Sigmoid colon (tissue), 7 donors: ENCODE data around the gene PPP1R3C. TPM values are rescaled to one million over a fixed set of nuclear protein-coding genes. Genes with fewer than 3 reads are reported as not detected.

Experiments used
- DNase-seq: peaks from one replicate; pipeline ENCODE4 v3.0.0-alpha.2; 2019
- H3K27ac ChIP-seq, 4 donors: fragments of 200-600 bp; sonication (generic); one replicate each; pipeline ENCODE4 v1.5.1; 2016 to 2019; ENCODE audit warnings: mild to moderate bottlenecking in 1 of 4
- H3K27me3 ChIP-seq, 3 donors: fragments of 200-600 bp; sonication (generic); one replicate each; pipeline ENCODE4 v1.5.1; 2019; ENCODE audit warnings: mild to moderate bottlenecking in 1 of 3
- H3K36me3 ChIP-seq, 4 donors: fragments of 200-600 bp; sonication (generic); one replicate each; pipeline ENCODE4 v1.5.1; 2016 to 2019
- H3K4me1 ChIP-seq, 4 donors: fragments of 200-600 bp; sonication (generic); one replicate each; pipeline ENCODE4 v1.5.1; 2017 to 2019
- H3K4me3 ChIP-seq, 4 donors: fragments of 200-600 bp; sonication (generic); one replicate each; pipeline ENCODE4 v1.5.1; 2017 to 2019; ENCODE audit warnings: mild to moderate bottlenecking in 2 of 4, moderate library complexity in 1 of 4
- H3K9me3 ChIP-seq, 4 donors: fragments of 200-600 bp in 3 of 4; sonication (generic) in 3 of 4; one replicate each; pipeline versions ENCODE4 v1.5.1 to v1.6.1; 2013 to 2019
- CTCF ChIP-seq, 4 experiments: fragments of 450-650 bp in 3 of 4; fragments of 200-600 bp in 1 of 4; IDR thresholded peaks; one replicate each; pipeline ENCODE4 v1.5.1; 2016 to 2019; ENCODE audit warnings: antibody characterized with exemption in 4 of 4, mild to moderate bottlenecking in 3 of 4, moderate library complexity in 2 of 4
- EP300 ChIP-seq, 4 donors: sonication (generic); formaldehyde crosslinking; IDR thresholded peaks; one replicate each; pipeline ENCODE4 v1.6.1; 2017; ENCODE audit warnings: antibody characterized with exemption in 4 of 4
- POLR2A ChIP-seq, 2 donors: fragments of 450-650 bp; IDR thresholded peaks; one replicate each; pipeline ENCODE4 v1.6.1; 2016; ENCODE audit warnings: antibody characterized with exemption in 2 of 2, mild to moderate bottlenecking in 2 of 2, moderate library complexity in 2 of 2
- POLR2AphosphoS5 ChIP-seq, 4 donors: sonication (generic); formaldehyde crosslinking; IDR thresholded peaks; one replicate each; pipeline ENCODE4 v1.6.1; 2017; ENCODE audit warnings: antibody characterized with exemption in 4 of 4
- WGBS, 2 donors: extraction: QIAGEN DNeasy Blood & Tissue Kit; methylation state at CpG; one replicate each; pipeline ENCODE4 v1.1.7; 2013; 5-methylcytosine and 5-hydroxymethylcytosine counted together
- intact Hi-C: fragments of 100-400 bp; cut with DNase I; formaldehyde crosslinking; loops from one replicate; pipeline ENCODE4 v1.15.1; 2023
- polyA plus RNA-seq, 3 donors: library from polyadenylated mRNA; stranded (reverse); fragments of 200-250 nt; gene quantifications; one replicate each; pipeline ENCODE4 v1.2.3, GENCODE V29; 2013
- total RNA-seq, 4 donors: library from RNA; depleted of rRNA; stranded (reverse); fragments of >200 nt; gene quantifications; one replicate each; pipeline ENCODE4 v1.1.0, GENCODE V29; 2016
- donor health status: healthy with polysubstance abuse.
- donor health status: Bipolar disorder and iron deficiency.
- donor health status: healthy.

The PPP1R3C gene
- total and polyA plus RNA-seq, 7 donors, result 1.9 to 40.0 (median 23.7) TPM

GRCh38 chr10:91677911-91678310 lies 45.0 kb upstream of the PPP1R3C start:
- intact Hi-C loops, result no loop called here
- Histone ChIP-seq H3K9me3 (no peaks in the 10 kb centered on the region), H3K4me3 (no peak overlapping the region), H3K27me3 (no peaks in the 10 kb centered on the region), H3K36me3 (no peaks in the 10 kb centered on the region), H3K4me1 (no peaks in the 10 kb centered on the region), H3K27ac (no peak overlapping the region)
- no peak for TF ChIP-seq CTCF (IDR thresholded peaks at IDR 0.05)
- TF ChIP-seq EP300 (IDR thresholded peaks at IDR 0.05), result no peak
- no peak for TF ChIP-seq POLR2A (IDR thresholded peaks at IDR 0.05)
- TF ChIP-seq POLR2AphosphoS5 (IDR thresholded peaks at IDR 0.05), result no peak
- 87 to 88% methylated on average over 2 of the region's 2 CpGs for WGBS, 2 donors
- no peak for DNase-seq

- Histone ChIP-seq H3K4me1 (no peaks in the 10 kb centered on the region), H3K9me3 (no peaks in the 10 kb centered on the region), H3K36me3 (no peaks in the 10 kb centered on the region), H3K27ac (no peak overlapping the region), H3K4me3 (no peak overlapping the region), H3K27me3 (no peaks in the 10 kb centered on the region)
- DNase-seq, result no peak
- 55 to 63% methylated on average over 5 of the region's 5 CpGs for WGBS, 2 donors
- intact Hi-C loops, result no loop called here
- no peak for TF ChIP-seq EP300 (IDR thresholded peaks at IDR 0.05)
- TF ChIP-seq POLR2A (IDR thresholded peaks at IDR 0.05), result no peak
- no peak for TF ChIP-seq POLR2AphosphoS5 (IDR thresholded peaks at IDR 0.05)
- no peak for TF ChIP-seq CTCF (IDR thresholded peaks at IDR 0.05)
Measured at GRCh38 chr10:91672021-91672608, 39.2 kb upstream of the PPP1R3C start.

- no peak for TF ChIP-seq EP300 (IDR thresholded peaks at IDR 0.05)
- no peak for TF ChIP-seq POLR2A (IDR thresholded peaks at IDR 0.05)
- no peak for TF ChIP-seq POLR2AphosphoS5 (IDR thresholded peaks at IDR 0.05)
- no peak for TF ChIP-seq CTCF (IDR thresholded peaks at IDR 0.05)
- Histone ChIP-seq H3K36me3 (no peaks in the 10 kb centered on the region), H3K4me1 (no peaks in the 10 kb centered on the region), H3K4me3 (no peak overlapping the region), H3K9me3 (no peaks in the 10 kb centered on the region), H3K27ac (no peak overlapping the region), H3K27me3 (no peaks in the 10 kb centered on the region)
- WGBS, 2 donors, result 72 to 75% methylated on average over 3 of the region's 3 CpGs
- intact Hi-C loops, result no loop called here
- DNase-seq, result no peak
Measured at GRCh38 chr10:91668913-91669312, 36.0 kb upstream of the PPP1R3C start.

GRCh38 chr10:91665842-91666241 lies 33.0 kb upstream of the PPP1R3C start:
- no peaks in the 10 kb centered on the region for H3K27me3 ChIP-seq
- intact Hi-C loops, result no loop called here
- no peak for DNase-seq

More at GRCh38 chr10:91665842-91666241, 33.0 kb upstream of the PPP1R3C start:
- Histone ChIP-seq H3K9me3 (no peaks in the 10 kb centered on the region), H3K4me1 (no peaks in the 10 kb centered on the region), H3K36me3 (no peaks in the 10 kb centered on the region), H3K27ac (no peak overlapping the region), H3K4me3 (no peak overlapping the region)
- TF ChIP-seq POLR2AphosphoS5 (IDR thresholded peaks at IDR 0.05), result no peak
- no peak for TF ChIP-seq EP300 (IDR thresholded peaks at IDR 0.05)
- TF ChIP-seq CTCF (IDR thresholded peaks at IDR 0.05), result no peak
- no peak for TF ChIP-seq POLR2A (IDR thresholded peaks at IDR 0.05)
